Measurements from ENCODE around the gene MAPK14. TPM values are rescaled to one million over a fixed set of nuclear protein-coding genes. Genes with fewer than 3 reads are reported as not detected.

Gene MAPK14
- total RNA-seq, 1 experiment from 2014 or later = 60.4 TPM

GRCh38 chr6:36069573-36069972 is 42.0 kb downstream of the MAPK14 start:
- no peak for TF ChIP-seq CTCF (conservative IDR thresholded peaks at IDR 0.05)
- CTCF ChIA-PET = no interaction called here
- no peak overlapping the region for H3K27ac ChIP-seq
- no peak overlapping the region for H3K4me3 ChIP-seq
- no peak for DNase-seq
- POLR2A ChIA-PET (ENCODE audit: unreplicated experiment) = interaction anchor here (0.6 kb wide), 1 partner anchor 17 kb away, joined by 6 read pairs; no protein-coding TSS in a partner anchor
- no peaks in the 10 kb centered on the region for H3K27me3 ChIP-seq (ENCODE audit: insufficient read depth, low read depth)
- intact Hi-C loops (cut with micrococcal nuclease; ENCODE audit: unreplicated experiment) = no loop called here
- H3K4me1 ChIP-seq (replicated peaks; ENCODE audit: insufficient read depth) = peaks cover 8% of the 10 kb centered on the region
- H3K9me2 ChIP-seq (ENCODE audit: insufficient read depth) = no peaks in the 10 kb centered on the region
- peaks cover 80% of the 10 kb centered on the region for H3K79me2 ChIP-seq (ENCODE audit: low read depth)
- no peak overlapping the region for H2AFZ ChIP-seq
- no TSS peak for BruUV-seq (replicated peaks)
- H3K36me3 ChIP-seq (ENCODE audit: low read depth) = no peaks in the 10 kb centered on the region
- H3F3A ChIP-seq (ENCODE audit: insufficient read depth, low read depth) = peaks cover 5% of the 10 kb centered on the region; the same call in 1 of the 2 replicates
- H3K4me2 ChIP-seq = no peak overlapping the region
- no peaks in the 10 kb centered on the region for H3K9me3 ChIP-seq (ENCODE audit: insufficient read depth, low read depth)
- peaks cover 22% of the 10 kb centered on the region; the same call in 1 of the 2 replicates for H4K20me1 ChIP-seq (ENCODE audit: insufficient read depth)

- Histone ChIP-seq H3K9me3 (ENCODE audit: insufficient read depth, low read depth) (no peaks in the 10 kb centered on the region), H3K36me3 (ENCODE audit: low read depth) (no peaks in the 10 kb centered on the region), H3K79me2 (ENCODE audit: low read depth) (peaks cover 73% of the 10 kb centered on the region), H4K20me1 (ENCODE audit: insufficient read depth) (peaks cover 17% of the 10 kb centered on the region; the same call in 1 of the 2 replicates), H3K4me3 (no peak overlapping the region), H3K4me1 (replicated peaks; ENCODE audit: insufficient read depth) (peaks cover 1% of the 10 kb centered on the region), H3K9me2 (ENCODE audit: insufficient read depth) (no peaks in the 10 kb centered on the region), H3F3A (ENCODE audit: insufficient read depth, low read depth) (peaks cover 5% of the 10 kb centered on the region; the same call in 1 of the 2 replicates), H3K4me2 (no peak overlapping the region), H3K27ac (no peak overlapping the region), H3K27me3 (ENCODE audit: insufficient read depth, low read depth) (no peaks in the 10 kb centered on the region), H2AFZ (no peak overlapping the region)
- DNase-seq = no peak
- ChIA-PET CTCF (no interaction called here), POLR2A (ENCODE audit: unreplicated experiment) (interaction anchor here (0.6 kb wide), 1 partner anchor 18 kb away, joined by 6 read pairs; no protein-coding TSS in a partner anchor)
- intact Hi-C loops (cut with micrococcal nuclease; ENCODE audit: unreplicated experiment) = no loop called here
- no peak for TF ChIP-seq CTCF (conservative IDR thresholded peaks at IDR 0.05)
- no peak for TF ChIP-seq EZH2 (IDR thresholded peaks at IDR 0.05; ENCODE audit: low read depth)
- no TSS peak for BruUV-seq (replicated peaks)
Observed at GRCh38 chr6:36070252-36070651, 42.6 kb downstream of the MAPK14 start.

- no TSS peak for BruUV-seq (replicated peaks)
- Histone ChIP-seq H3K9me2 (ENCODE audit: insufficient read depth) (no peaks in the 10 kb centered on the region), H3K4me3 (no peak overlapping the region), H4K20me1 (ENCODE audit: insufficient read depth) (peaks cover 20% of the 10 kb centered on the region; the same call in 1 of the 2 replicates), H3K36me3 (ENCODE audit: low read depth) (peaks cover 5% of the 10 kb centered on the region; the same call in 1 of the 2 replicates), H3K4me2 (no peak overlapping the region), H3K4me1 (replicated peaks; ENCODE audit: insufficient read depth) (no peaks in the 10 kb centered on the region), H3F3A (ENCODE audit: insufficient read depth, low read depth) (peaks cover 5% of the 10 kb centered on the region; the same call in 1 of the 2 replicates), H3K9me3 (ENCODE audit: insufficient read depth, low read depth) (no peaks in the 10 kb centered on the region), H3K27ac (no peak overlapping the region), H3K79me2 (ENCODE audit: low read depth) (peaks cover 62% of the 10 kb centered on the region), H3K27me3 (ENCODE audit: insufficient read depth, low read depth) (no peaks in the 10 kb centered on the region), H2AFZ (no peak overlapping the region)
- TF ChIP-seq CTCF (conservative IDR thresholded peaks at IDR 0.05) (no peak), EZH2 (IDR thresholded peaks at IDR 0.05; ENCODE audit: low read depth) (no peak)
- intact Hi-C loops (cut with micrococcal nuclease; ENCODE audit: unreplicated experiment) = no loop called here
- CTCF ChIA-PET = interaction anchor here (0.6 to 0.7 kb wide), 2 partner anchors 48 to 50 kb away, joined by 4 read pairs; no protein-coding TSS in a partner anchor
- DNase-seq = peak in 1 of 2 experiments; percentile 39
- POLR2A ChIA-PET (ENCODE audit: unreplicated experiment) = no interaction called here
Observed at GRCh38 chr6:36071281-36071680, 43.7 kb downstream of the MAPK14 start.

Measured in PC-9 (cell line).